Breast epithelium (tissue), 4 donors: ENCODE data around the gene CADPS. TPM values are rescaled to one million over a fixed set of nuclear protein-coding genes. Genes with fewer than 3 reads are reported as not detected.

Experiments used
- DNase-seq, 2 donors: peaks; one replicate each; pipeline ENCODE4 v3.0.0-alpha.2; 2019; ENCODE audit warnings: low spot score in 2 of 2
- H3K27ac ChIP-seq, 2 donors: fragments of 200-600 bp; sonication (generic) in 1 of 2; one replicate each; pipeline ENCODE4 v1.5.1; 2016 to 2019; ENCODE audit warnings: mild to moderate bottlenecking in 1 of 2
- H3K27me3 ChIP-seq, 2 donors: fragments of 200-600 bp; sonication (generic) in 1 of 2; one replicate each; pipeline versions ENCODE4 v1.5.1 to v1.6.0; 2017 to 2019; ENCODE audit warnings: control low read depth in 1 of 2, mild to moderate bottlenecking in 1 of 2
- H3K36me3 ChIP-seq: fragments of 200-600 bp; one replicate; pipeline ENCODE4 v1.5.1; 2019
- H3K4me1 ChIP-seq, 2 donors: fragments of 200-600 bp; sonication (generic); one replicate each; pipeline ENCODE4 v1.5.1; 2016 to 2019; ENCODE audit warnings: control low read depth in 1 of 2
- H3K4me3 ChIP-seq, 3 donors: fragments of 200-600 bp; sonication (generic); 1 replicate in 2 of 3; 2 replicates in 1 of 3; pipeline ENCODE4 v1.5.1; 2016 to 2019; ENCODE audit warnings: mild to moderate bottlenecking in 3 of 3, moderate library complexity in 2 of 3
- H3K9me3 ChIP-seq, 2 donors: fragments of 200-600 bp; sonication (generic) in 1 of 2; one replicate each; pipeline ENCODE4 v1.5.1; 2016 to 2019; ENCODE audit warnings: control low read depth in 1 of 2
- POLR2A ChIP-seq: fragments of 450-650 bp; IDR thresholded peaks from one replicate; pipeline ENCODE4 v1.6.1; 2016; ENCODE audit warnings: antibody characterized with exemption, mild to moderate bottlenecking, moderate library complexity
- POLR2AphosphoS5 ChIP-seq, 3 donors: sonication (generic); formaldehyde crosslinking; IDR thresholded peaks; one replicate each; pipeline ENCODE4 v1.6.1; 2017; ENCODE audit warnings: antibody characterized with exemption in 3 of 3
- intact Hi-C: fragments of 100-400 bp; cut with DNase I; formaldehyde crosslinking; loops from one replicate; pipeline ENCODE4 v1.15.1; 2023; ENCODE audit warnings: low total_unique reads
- total RNA-seq, 3 donors: library from RNA; depleted of rRNA; stranded (reverse); fragments of >200 nt; gene quantifications; one replicate each; pipeline ENCODE4 v1.1.0, GENCODE V29; 2016
- TF ChIP-seq, protein P1 (sequence below), 3 donors: fragments of 450-650 bp; IDR thresholded peaks; one replicate each; pipeline ENCODE4 v1.5.1; 2016 to 2017; ENCODE audit warnings: antibody characterized with exemption in 3 of 3, mild to moderate bottlenecking in 3 of 3, moderate library complexity in 3 of 3

CADPS gene
- total RNA-seq, 3 donors from 2014 or later = under 0.01 to 45.8 (median 0.15) TPM

DNA sequence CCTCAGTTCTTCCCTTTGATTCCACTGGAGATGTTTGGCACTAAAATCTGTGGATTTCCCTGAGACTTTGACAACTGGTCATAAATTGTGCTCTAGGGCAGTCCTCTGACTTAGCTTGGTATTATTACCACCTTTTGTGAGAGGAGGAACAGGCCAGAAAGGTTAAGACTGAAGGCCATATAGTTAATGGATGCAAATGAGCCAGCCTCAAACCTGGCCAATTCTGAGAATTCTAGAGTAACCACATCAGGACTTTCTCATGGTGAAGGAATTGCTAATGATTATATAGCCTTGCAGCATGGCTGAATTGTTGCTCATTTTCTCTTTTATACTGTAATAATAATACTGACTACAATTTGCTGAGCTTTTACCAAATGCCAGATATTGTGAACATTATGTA, 162.5 kb downstream of the CADPS start:
- DNase-seq = no peak
- no peaks in the 10 kb centered on the region for H3K27me3 ChIP-seq
- no peaks in the 10 kb centered on the region for H3K4me1 ChIP-seq
- no peak for TF ChIP-seq POLR2A
- no peak for TF ChIP-seq POLR2AphosphoS5 (IDR thresholded peaks at IDR 0.05)
- TF ChIP-seq, protein P1, sequence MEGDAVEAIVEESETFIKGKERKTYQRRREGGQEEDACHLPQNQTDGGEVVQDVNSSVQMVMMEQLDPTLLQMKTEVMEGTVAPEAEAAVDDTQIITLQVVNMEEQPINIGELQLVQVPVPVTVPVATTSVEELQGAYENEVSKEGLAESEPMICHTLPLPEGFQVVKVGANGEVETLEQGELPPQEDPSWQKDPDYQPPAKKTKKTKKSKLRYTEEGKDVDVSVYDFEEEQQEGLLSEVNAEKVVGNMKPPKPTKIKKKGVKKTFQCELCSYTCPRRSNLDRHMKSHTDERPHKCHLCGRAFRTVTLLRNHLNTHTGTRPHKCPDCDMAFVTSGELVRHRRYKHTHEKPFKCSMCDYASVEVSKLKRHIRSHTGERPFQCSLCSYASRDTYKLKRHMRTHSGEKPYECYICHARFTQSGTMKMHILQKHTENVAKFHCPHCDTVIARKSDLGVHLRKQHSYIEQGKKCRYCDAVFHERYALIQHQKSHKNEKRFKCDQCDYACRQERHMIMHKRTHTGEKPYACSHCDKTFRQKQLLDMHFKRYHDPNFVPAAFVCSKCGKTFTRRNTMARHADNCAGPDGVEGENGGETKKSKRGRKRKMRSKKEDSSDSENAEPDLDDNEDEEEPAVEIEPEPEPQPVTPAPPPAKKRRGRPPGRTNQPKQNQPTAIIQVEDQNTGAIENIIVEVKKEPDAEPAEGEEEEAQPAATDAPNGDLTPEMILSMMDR (IDR thresholded peaks at IDR 0.05) = no peak
- no peak overlapping the region for H3K4me3 ChIP-seq
- no peak overlapping the region for H3K27ac ChIP-seq
- H3K9me3 ChIP-seq = no peaks in the 10 kb centered on the region
- H3K36me3 ChIP-seq = no peaks in the 10 kb centered on the region
- intact Hi-C loops = no loop called here

DNA sequence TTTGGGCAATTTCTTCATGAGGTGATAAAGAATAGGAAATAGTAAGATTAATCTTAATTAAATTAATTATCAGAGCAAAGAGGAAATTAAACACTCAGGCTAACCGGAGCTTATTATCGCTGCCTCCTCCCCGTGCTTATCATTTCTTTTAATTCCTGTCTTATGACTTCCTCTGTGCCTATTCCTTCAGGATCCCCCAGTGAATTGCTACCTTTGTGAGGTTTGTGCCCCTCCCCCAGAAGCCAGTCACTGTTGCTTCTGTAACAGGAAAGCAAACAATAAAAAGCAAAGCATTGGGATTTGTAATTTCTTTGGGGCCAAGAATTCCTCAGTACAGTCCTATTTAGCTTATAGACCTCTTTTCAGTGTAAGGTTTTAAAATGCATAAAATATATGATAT, 164.5 kb downstream of the CADPS start:
- TF ChIP-seq POLR2AphosphoS5 (IDR thresholded peaks at IDR 0.05) (no peak), POLR2A (no peak)
- TF ChIP-seq, protein P1 (IDR thresholded peaks at IDR 0.05) = no peak
- Histone ChIP-seq H3K9me3 (no peaks in the 10 kb centered on the region), H3K36me3 (no peaks in the 10 kb centered on the region), H3K27ac (no peak overlapping the region), H3K4me1 (no peaks in the 10 kb centered on the region), H3K4me3 (no peak overlapping the region), H3K27me3 (no peaks in the 10 kb centered on the region)
- DNase-seq = no peak
- intact Hi-C loops = no loop called here

DNA sequence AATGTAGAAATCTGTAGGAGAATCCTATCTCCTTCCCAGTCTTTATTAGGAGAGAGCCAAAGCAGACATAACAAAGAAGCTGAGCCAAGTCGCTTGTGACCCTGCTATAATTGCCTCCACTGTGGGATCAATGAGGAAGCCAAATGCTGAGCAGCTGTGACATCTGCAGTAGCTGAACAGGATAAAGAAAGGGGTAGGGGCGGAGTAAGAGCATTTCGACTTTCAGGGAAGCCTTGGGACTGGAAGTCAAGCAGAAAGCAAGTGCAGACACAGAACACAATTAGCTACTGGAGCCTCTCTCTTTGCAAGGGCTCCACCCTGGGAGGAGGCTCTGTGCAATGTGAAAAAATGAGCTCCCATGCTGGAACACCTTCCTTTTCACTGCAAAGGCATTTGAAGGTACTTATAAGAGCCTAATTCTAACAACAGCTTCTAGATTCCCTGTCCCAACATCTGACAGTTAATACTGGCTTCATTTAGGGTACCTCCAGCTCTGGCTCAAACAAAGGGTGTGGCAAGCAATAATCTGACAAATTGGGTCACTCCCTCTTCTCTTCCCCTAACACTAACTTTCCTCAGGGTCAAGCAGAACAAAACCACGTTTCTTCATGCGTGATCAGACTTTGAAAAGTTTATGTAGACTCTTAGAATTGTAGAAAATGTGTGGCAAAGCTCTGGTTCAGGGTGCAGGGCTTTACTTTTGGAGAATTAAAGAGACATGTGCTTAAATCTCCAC, 166.4 kb downstream of the CADPS start:
- intact Hi-C loops = no loop called here
- no peaks in the 10 kb centered on the region for H3K36me3 ChIP-seq
- no peak overlapping the region for H3K4me3 ChIP-seq
- no peak overlapping the region for H3K27ac ChIP-seq
- no peaks in the 10 kb centered on the region for H3K27me3 ChIP-seq
- H3K4me1 ChIP-seq = no peaks in the 10 kb centered on the region
- no peaks in the 10 kb centered on the region for H3K9me3 ChIP-seq
- DNase-seq = no peak
- TF ChIP-seq POLR2A = no peak
- TF ChIP-seq POLR2AphosphoS5 (IDR thresholded peaks at IDR 0.05) = no peak
- TF ChIP-seq, protein P1 (IDR thresholded peaks at IDR 0.05) = no peak

DNA sequence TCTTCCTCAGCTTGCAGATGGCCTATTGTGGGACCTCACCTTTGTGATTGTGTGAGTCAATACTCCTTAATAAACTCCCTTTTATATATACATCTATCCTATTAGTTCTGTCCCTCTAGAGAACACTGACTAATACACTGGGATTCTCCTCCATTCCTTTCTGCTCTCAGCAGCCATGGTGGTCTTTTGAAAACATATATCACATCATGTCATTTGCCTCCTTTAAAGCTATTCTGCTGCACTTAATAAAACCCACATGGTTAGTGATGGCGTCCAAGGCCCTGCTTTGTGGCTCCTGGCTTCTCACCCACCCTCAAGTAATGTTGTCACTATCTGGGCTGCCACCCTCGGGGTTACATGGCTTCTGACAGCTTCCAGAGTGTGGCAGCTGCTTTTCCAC, 169.5 kb downstream of the CADPS start:
- DNase-seq = no peak
- intact Hi-C loops = no loop called here
- no peaks in the 10 kb centered on the region for H3K27me3 ChIP-seq
- no peaks in the 10 kb centered on the region for H3K36me3 ChIP-seq
- TF ChIP-seq, protein P1 (IDR thresholded peaks at IDR 0.05) = no peak
- TF ChIP-seq POLR2A (no peak), POLR2AphosphoS5 (IDR thresholded peaks at IDR 0.05) (no peak)
- no peak overlapping the region for H3K27ac ChIP-seq
- no peaks in the 10 kb centered on the region for H3K4me1 ChIP-seq
- no peaks in the 10 kb centered on the region for H3K9me3 ChIP-seq
- H3K4me3 ChIP-seq = no peak overlapping the region

DNA sequence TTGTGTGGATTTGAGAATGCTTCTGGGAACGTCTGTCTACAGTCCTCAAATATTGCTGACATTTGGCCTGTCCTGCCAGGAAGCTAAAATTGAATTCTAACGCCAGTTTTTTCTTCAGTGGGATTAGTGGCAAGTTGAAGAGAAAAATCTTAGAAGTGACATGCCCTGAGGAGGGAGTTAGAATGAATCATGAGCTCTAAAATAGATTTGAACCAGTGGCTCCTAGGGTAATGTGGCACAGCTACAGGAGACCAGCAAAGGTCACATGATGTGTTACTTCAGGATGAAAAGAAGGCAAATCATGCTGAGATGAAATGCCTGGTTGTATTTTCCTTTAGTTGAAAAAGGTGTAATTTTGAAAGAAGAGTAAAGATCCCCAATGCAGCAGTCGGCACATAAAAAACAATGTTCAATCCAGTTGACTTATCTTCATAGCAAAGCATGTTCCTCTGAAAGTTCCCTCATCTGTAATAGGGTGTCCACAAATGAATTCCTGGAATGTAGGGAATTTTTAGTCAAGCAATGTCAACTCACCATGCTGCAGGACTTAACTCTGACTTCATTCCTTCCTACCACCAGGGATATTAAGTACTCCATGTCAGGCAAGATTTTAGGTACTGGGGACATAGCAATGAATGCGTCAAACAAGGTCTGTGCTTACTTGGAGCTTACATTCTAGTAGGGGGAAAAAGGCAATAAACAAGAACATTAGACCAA, 171.6 kb downstream of the CADPS start:
- intact Hi-C loops = no loop called here
- H3K27me3 ChIP-seq = no peaks in the 10 kb centered on the region

More for the DNA sequence above, 171.6 kb downstream of the CADPS start:
- H3K27ac ChIP-seq = no peak overlapping the region
- H3K4me1 ChIP-seq = no peaks in the 10 kb centered on the region
- no peaks in the 10 kb centered on the region for H3K36me3 ChIP-seq
- H3K4me3 ChIP-seq = no peak overlapping the region
- no peak for DNase-seq
- no peaks in the 10 kb centered on the region for H3K9me3 ChIP-seq
- TF ChIP-seq POLR2AphosphoS5 (IDR thresholded peaks at IDR 0.05) (no peak), POLR2A (no peak)
- TF ChIP-seq, protein P1 (IDR thresholded peaks at IDR 0.05) = no peak
